ENCODE measurements around the gene ATP6V0A1.
"Not testable (repeated sequence)": the region's sequence is repeated elsewhere in the genome, so short reads cannot be mapped to it uniquely, and the experiment has no call there.

Gene ATP6V0A1

DNA sequence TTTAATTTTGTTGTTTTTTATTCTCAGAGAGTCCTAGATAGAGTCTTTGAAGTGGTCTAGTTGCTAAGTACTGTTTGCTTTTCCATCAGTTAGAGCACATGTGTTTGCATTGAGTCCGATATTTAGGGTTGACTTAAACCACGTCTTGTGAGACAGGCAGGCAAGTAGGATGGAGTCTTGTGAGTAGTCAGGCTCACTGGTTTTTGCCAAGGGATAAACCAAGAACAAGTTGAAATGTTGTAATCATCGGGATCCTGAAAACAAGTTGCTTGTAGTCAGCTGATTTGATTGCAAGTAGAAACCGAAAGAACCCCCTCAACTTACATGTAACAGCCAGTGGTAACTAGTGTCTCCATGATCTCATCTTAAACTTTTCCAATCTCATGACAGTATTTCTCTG lies 17.2 kb downstream of the ATP6V0A1 start:
- no peak for DNase-seq (ENCODE audit: low read depth in 1 of 2, low spot score in 1 of 2)

DNA sequence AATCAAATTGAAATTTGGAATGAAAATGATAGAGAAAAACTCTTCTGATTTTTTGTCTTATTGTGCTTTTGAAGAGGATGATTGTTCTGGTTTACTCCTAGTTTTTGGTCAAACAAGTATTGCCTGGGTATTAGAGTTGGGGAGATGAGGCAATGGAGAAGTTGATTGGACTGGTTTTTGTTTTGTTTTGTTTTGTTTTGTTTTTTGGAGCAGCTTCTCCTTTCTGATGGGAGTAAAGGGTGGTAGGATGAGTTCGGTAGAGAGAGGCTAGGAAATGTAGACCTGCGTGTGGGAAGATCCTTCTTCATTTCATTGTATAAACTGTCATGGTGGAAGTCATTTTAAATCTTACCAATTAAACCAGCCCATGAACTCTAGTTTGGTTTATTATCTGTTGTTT lies 17.7 kb downstream of the ATP6V0A1 start:
- no peak for DNase-seq (ENCODE audit: low read depth in 1 of 2, low spot score in 1 of 2)

DNA sequence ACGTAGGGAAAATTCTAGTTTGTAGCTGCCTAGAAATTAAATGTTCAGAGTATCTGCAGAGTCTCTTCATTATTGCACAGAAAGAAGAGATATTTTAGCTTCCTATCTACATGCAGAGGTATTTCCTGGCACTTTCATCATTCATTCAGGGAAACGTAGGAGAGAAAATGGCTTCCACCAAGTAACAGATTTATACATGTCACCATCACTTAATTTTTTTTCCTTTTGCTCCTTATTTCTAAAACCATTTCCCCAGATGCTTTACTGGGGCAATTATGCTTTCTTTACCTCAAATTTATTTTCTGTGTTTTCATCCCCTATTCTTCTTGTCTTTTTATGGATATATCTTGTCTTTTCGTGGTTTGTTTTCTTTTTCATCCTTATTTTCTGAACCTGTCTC lies 18.5 kb downstream of the ATP6V0A1 start:
- no peak for DNase-seq (ENCODE audit: low read depth in 1 of 2, low spot score in 1 of 2)

DNA sequence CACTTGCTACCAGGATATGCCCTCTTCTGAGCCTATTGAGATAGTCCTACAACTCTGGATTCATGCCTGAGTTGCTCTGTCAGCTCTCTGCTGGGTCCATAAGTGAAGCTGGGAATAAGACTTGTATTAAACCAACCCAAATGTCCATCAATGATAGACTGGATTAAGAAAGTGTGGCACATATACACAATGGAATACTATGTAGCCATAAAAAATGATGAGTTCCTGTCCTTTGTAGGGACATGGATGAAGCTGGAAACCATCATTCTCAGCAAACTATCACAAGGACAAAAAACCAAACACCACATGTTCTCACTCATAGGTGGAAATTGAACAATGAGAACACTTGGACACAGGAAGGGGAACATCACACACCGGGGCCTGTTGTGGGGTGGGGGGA lies 19.1 kb downstream of the ATP6V0A1 start:
- not testable (repeated sequence) for DNase-seq (ENCODE audit: low read depth in 1 of 2, low spot score in 1 of 2)

DNA sequence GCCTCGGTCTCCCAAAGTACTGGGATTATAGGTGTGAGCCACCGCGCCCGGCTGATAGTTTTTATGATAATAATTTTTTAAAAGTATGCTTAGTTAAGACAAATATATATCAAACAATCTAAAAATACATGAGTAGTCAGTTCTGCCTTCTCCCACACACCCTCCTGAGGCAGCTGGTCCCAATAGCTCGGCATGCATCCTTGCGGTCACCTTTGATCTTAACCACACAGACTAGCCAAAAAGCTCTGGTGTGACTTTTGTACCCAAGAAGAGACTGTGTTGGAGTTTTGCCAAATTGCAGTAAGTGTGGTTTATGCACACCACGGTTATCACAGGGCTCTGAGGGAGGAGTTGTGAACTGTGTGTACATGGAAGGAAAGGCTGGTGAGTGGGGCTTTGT lies 25.6 kb downstream of the ATP6V0A1 start:
- peak in 1 of 2 donors; percentile 36 for DNase-seq (ENCODE audit: low read depth in 1 of 2, low spot score in 1 of 2)

DNA sequence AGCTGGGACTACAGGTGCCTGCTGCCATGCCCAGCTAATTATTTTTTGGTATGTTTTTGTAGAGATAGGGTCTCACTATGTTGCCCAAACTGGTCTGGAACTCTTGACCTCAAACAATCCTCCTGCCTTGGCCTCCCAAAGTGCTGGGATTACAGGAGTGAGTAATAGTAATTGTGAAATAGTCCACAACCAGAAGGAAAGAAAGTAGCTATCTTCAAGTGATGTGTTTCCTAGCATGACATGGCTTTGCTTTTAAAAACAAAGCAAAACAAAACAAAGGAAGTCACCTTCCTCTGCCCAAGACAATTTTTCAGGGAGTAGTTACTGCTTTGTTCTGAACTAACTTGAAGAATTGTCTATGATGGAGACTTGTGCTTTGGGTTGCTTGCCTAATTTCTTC lies 27.0 kb downstream of the ATP6V0A1 start:
- no peak for DNase-seq (ENCODE audit: low read depth in 1 of 2, low spot score in 1 of 2)

DNA sequence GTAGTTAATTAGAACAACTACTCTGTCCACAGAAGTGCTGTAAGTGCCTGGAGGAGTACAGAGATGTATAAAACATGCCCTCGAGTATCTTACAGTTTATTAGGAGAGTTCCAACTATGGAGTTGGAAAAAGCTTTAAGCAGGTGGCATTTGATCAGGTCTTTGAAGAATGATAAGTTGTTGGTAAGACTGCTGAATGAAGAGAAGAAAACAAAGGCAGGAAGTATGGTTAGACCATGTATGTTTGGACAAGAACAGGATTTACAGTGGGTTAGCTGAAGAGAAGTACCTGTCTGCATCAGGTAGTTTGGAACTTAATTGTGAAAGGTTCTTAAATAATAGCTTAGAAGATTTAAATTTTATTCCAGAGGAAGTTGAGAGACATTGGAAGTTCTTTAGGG lies 29.4 kb downstream of the ATP6V0A1 start:
- no peak for DNase-seq (ENCODE audit: low read depth in 1 of 2, low spot score in 1 of 2)

DNA sequence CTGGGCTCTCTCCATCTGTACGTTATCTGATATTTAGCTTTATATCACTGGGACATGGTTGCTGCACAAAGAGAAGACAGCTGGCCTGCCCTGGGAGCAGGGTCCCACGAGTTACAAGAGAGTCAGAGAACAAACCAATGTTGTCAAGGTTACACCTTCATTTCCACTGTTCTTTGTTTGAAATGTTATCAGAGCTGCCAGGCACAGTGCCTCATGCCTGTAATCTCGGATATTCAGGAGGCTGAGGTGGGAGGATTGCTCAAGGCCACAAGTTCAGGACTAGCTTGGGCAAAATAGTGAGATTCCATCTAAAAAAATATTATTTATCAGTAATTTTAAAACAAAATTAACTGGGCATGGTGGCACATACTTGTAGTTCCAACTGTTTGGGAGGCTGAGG lies 34.6 kb downstream of the ATP6V0A1 start:
- DNase-seq (ENCODE audit: low read depth in 1 of 2, low spot score in 1 of 2), result no peak

DNA sequence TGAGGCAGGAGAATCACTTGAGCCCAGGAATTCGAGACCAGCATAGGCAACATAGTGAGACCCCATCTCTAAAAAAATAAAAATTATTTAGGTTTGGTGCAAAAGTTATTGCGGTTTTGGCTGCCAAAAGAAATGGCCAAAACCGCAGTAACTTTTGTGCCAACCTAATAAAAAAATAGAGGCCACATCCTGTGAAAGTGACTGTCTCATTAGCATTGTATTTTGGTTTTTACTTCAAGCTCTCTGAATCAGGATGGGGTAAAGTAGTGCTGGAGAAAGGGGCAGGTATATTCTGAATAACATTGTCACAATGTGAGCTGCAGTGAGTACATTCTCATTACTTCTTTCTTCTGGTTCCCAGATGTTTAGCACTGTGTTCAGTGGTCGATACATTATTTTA lies 36.0 kb downstream of the ATP6V0A1 start:
- no peak for DNase-seq (ENCODE audit: low read depth in 1 of 2, low spot score in 1 of 2)

DNA sequence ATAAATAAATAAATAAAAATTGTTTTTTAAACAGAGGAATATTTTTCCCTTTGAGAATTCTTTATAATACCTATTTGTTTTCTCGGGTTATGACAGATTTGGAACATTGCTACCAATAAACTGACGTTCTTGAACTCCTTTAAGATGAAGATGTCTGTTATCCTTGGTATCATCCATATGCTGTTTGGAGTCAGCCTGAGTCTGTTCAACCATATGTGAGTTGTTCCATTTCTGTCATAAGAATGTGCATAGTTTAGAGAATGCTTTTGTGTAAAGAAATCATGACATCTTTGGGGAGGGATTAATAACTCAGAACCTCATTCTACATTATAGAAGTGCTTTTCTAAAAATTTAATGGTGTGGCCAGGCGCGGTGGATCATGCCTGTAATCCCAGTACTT lies 40.1 kb downstream of the ATP6V0A1 start:
- no peak for DNase-seq (ENCODE audit: low read depth in 1 of 2, low spot score in 1 of 2)

DNA sequence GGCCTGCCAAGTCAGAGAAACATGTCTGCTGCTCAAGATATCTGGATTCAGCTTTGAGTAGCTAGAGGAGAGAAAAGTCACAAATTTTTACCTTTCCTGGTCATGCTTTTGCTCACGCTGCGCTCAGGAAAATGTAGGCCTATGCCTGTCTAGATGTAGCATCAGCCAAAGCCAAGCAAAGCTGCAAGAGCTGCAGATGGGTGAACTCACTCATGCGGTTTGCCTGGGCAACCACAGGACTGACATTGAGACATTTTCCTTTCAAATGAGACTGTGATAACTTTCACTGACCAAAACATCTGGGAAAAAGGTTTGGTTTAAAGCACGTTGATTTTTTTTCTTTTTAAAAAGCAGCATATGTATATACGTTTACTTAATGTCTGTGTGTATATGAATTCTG lies 43.4 kb downstream of the ATP6V0A1 start:
- DNase-seq (ENCODE audit: low read depth in 1 of 2, low spot score in 1 of 2), result no peak

DNA sequence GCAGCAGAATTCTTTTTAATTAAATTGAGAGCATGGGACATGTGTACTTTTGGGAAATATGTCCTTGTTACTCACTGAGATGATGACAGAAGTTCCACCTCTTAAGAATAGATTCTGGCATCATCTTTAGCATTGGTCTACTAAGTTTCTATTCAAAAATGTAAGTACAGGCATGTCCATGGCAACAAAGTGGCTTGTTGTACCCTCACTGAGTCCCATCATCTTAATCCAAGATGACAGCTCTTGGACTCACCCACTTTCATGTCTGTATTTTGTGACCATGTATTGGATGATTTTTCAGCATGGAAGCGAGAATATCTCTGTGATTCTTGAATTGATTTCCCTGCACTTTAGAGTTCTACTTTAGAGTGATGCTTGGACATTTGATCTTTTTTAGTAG lies 44.2 kb downstream of the ATP6V0A1 start:
- no peak for DNase-seq (ENCODE audit: low read depth in 1 of 2, low spot score in 1 of 2)

DNA sequence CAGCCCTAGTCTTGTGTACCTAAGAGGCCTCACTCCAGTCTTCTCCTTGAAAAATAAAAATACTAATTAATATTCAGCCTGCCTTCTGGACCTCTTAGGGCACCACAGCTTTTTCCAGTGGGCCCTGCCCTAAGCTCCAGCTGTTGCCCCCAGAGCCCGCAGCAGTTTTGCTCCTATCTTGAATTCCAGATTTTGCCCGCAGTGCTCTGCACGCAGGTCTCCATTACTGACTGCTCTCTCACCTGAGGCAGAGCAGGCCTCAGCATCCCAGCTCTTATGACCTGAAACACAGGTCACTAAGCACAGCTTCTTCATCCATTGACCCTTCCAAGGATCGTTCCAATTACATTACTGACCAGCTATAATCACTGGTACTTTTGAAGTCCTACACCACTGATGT lies 49.0 kb downstream of the ATP6V0A1 start:
- no peak for DNase-seq (ENCODE audit: low read depth in 1 of 2, low spot score in 1 of 2)

DNA sequence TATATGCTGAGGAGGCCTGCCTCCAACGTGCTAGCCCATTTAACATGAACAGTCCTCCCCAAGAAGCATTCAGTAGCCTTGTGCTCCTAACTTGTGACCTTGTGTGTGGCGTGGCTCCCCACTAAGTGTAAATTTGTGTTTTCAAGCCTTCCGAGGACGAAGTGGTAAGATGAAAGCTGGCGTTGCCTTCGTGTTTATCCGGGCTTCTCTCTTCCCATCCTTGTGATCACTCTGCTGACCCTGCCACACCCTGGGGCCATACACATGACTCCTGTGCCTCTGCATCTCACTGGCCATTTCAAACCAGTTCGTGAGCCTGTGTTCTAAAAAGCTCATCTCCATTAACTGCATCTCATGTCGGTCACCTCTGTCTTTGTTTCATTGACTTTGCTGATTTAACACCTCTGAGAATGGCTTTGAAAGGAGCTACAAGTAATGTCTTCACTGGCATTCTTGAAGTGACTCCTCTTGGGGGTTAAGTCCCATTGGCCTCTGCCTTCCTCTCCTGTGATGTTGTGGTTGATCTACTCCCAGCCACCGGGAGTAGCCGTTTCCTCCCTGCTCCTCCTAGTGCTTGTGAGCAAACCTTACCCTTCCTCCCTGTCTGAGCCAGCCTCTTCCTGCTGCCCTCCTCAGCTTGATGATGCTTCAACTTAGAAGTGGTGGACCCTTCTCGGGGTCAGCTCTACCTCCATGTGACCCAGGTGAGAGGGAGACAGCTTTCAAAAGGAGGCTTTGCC lies 49.9 kb downstream of the ATP6V0A1 start:
- no peak for DNase-seq (ENCODE audit: low read depth in 1 of 2, low spot score in 1 of 2)

DNA sequence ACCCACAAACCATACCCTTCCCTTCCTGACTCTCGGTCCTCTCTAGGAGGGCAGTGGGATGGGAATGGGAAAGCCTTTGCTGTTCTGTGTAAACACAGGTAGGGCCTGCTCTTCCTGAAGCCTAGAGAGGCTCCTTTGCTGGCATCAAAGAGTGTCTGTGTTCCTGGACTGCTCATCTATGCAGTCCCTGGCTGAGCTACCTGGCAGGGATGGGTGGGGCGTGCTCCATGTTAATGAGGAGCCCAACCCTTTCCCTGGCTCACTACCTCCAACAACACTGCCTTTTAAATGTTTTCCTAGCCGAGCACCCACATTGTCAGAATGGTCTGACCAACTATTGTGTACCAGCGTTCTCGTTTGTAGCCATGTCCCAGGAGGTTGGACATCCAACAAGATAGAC lies 50.7 kb downstream of the ATP6V0A1 start:
- DNase-seq (ENCODE audit: low read depth in 1 of 2, low spot score in 1 of 2), result no peak

DNA sequence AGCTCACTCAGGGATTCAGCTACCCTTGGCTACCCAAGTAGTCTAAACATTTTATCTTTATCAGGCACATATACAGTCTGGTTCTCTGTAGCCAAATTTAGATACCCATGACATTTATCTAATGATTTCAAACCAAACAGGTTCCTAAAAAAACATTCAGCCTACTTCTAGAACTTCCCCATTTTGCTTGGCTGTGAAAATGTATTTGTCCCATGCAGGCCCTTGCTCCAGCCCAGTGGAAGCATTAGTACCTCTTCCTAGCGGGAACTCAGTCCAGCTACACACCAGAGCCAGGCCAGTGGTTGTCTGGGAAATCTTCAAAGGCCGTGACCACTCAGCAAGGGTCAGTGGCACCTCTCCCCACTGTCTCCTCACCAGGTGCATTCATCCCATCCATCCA lies 51.2 kb downstream of the ATP6V0A1 start:
- DNase-seq (ENCODE audit: low read depth in 1 of 2, low spot score in 1 of 2), result no peak

DNA sequence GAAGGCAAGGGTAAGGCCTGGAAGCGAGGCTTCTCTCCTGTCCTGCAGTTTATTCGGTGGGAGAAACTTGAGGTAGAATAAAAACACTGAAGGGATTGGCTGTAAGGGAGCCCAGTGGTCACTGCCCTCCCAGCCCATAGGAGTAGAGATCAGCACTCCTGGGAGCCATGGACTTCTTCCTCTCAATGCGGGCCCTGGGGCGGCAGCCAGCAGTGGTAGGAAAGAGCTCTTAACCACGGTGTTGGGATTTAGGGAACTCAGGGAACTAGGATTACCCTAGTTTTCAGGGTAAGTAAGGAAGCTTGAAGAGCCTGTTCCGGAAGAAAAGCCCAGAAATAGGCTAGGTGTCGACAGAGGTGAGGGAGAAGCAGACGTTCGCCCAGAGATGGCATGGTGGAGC lies 53.6 kb downstream of the ATP6V0A1 start:
- DNase-seq (ENCODE audit: low read depth in 1 of 2, low spot score in 1 of 2), result no peak

DNA sequence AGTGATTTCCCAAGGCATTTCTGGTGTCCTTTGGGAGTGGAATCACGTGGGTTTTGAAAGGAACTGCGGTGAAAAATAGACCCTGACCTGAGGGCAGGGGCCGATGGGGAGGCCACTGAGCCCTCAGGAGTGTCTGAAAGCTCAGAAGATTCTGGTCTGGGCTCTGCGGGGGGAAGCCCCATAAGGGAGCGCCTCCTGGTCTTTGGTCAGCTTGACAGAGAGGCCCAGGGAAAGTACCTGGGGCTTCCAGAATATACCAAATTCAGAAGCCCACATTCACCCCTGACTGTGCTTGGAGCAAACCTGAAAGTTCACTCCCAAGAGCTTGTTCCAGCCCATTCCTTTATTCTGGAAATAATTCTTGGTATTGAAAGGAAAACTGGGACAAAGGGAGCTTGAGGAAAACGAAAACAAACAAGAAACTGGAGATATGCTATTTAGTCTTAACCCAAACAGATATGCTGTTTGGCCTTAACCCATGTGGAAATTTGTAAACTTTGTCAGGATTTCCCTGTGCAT lies 54.1 kb downstream of the ATP6V0A1 start:
- DNase-seq (ENCODE audit: low read depth in 1 of 2, low spot score in 1 of 2), result no peak

DNA sequence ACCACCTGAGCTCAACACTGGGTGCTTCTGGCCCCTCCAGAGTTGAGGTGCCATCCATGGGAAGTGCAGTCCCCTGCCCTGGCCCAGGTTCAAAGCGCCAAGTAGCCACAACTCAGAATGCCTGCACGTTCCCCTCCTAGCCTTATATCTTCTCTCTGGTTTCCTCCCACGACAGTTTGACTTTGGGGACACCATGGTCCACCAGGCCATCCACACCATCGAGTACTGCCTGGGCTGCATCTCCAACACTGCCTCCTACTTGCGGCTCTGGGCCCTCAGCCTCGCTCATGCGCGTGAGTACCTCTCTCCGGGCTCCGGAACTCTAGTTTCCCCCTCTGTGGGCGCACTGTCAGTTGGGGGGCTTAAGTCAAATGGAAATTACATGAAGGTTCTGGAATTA lies 55.0 kb downstream of the ATP6V0A1 start:
- no peak for DNase-seq (ENCODE audit: low read depth in 1 of 2, low spot score in 1 of 2)

DNA sequence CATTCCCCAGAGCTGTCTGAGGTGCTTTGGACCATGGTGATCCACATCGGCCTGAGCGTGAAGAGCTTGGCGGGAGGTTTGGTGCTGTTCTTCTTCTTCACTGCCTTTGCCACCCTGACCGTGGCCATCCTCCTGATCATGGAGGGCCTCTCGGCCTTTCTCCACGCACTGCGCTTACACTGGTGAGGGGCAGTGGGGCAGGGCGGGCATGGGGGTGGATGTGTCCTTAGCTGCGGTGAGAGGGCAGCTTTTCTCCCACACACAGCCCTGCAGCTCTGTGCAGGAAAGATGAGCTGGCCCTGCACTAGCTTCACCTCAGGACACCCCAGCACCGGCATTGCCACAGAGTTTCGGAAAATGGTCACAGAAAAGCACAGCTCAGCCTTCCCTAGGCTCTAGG lies 55.6 kb downstream of the ATP6V0A1 start:
- DNase-seq (ENCODE audit: low read depth in 1 of 2, low spot score in 1 of 2), result no peak

DNA sequence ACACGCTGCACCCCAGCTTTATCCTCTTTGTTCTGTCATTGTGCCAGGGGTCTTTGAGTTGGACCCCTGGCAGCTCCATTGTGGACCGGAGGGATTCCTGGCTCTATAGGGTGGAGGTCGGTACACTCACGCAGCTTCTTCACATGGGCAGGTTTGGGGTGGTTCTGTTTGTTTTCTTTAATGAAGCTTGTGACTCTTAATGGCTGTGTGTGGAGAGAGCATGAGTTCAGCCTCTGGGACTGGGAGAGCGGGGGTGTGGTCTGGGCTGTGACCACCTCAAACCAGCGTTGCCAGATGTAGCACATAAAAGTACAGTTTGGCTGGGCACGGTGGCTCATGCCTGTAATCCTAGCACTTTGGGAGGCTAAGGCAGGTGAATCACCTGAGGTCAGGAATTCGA lies 56.2 kb downstream of the ATP6V0A1 start:
- DNase-seq (ENCODE audit: low read depth in 1 of 2, low spot score in 1 of 2), result no peak

DNA sequence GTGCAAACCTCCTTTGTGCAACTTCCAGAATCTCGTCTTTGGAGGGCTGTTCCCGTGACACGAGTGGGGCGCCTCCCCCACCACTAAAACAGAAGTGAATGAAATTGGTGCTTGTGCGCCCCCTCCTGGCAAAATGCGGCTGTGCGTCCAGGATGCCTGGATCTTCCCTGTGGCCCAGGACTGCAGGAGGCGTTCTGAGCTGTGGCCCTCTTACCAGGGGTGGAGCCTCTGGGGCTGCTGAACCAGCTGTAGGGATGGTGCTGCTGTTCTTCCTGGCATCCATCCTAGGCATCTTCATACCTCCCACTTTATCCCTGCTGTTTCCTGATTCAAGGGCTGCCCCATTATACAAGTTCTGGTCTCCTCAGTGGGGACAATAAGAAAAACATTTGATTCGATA lies 58.8 kb downstream of the ATP6V0A1 start:
- DNase-seq (ENCODE audit: low read depth in 1 of 2, low spot score in 1 of 2), result peak; percentile 60 to 71

DNA sequence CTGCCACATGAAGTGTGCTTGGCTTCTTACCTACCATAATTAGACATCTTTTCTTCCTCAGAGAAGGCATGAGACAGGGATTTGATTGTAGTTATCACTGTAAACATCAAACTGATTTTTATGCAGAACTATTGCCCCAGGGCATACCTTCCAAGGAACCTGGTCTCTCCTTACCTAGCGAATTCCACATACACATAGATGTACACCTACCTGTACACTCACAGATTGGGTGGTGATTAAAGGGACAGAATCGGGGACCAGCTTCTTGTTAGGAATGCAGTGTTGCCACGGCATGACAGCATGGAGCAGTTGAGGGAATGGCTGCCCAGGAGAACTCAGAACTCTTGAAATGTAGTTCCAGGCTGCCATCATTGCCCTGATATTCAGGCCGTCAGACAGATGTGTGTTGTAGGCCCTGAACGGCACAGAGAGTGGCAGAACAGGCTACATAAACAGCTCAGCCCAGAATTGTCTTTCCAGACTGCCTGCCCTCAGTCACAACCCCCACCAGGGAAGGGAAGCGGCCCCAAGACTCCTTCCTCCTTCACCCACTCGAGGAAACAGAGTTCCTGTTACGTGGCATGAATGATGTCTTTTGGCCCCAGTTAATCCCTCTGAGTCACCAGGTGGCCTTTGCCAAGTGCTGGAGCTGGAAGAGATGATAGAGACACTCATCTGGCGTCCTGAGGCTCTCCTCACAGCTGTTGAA lies 59.5 kb downstream of the ATP6V0A1 start:
- DNase-seq (ENCODE audit: low read depth in 1 of 2, low spot score in 1 of 2), result no peak

Measured in stimulated activated CD4-positive, alpha-beta T cell treated with anti-CD3 and anti-CD28 coated beads, Interleukin-15, amount 100 ng/mL, for 1 hour (primary cell).